Measurements from ENCODE around the gene DLX4. TPM values are rescaled to one million over a fixed set of nuclear protein-coding genes. Genes with fewer than 3 reads are reported as not detected.
A peak's percentile ranks its signal among the peaks of the same experiment; 100 is the strongest.

The DLX4 gene
- total RNA-seq, 4 donors from 2014 or later, result 1.4 to 5.7 (median 3.4) TPM

GRCh38 chr17:49987681-49988441, 18.9 kb downstream of the DLX4 start:
- H3K27me3 ChIP-seq, result peaks cover 58% of the 10 kb centered on the region
- TF ChIP-seq CTCF (IDR thresholded peaks at IDR 0.05) (no peak), POLR2A (IDR thresholded peaks at IDR 0.05) (no peak), EP300 (IDR thresholded peaks at IDR 0.05) (no peak), POLR2AphosphoS5 (IDR thresholded peaks at IDR 0.05) (no peak)
- WGBS, result 11% methylated on average over 17 of the region's 17 CpGs
- DNase-seq (ENCODE audit: low spot score in 2 of 2), result peak in 1 of 2 donors; percentile 69
- H3K4me3 ChIP-seq, result no peak overlapping the region
- peak overlapping the region; percentile 6 for H3K27ac ChIP-seq
- peaks cover 32% of the 10 kb centered on the region for H3K4me1 ChIP-seq
- H3K36me3 ChIP-seq, result no peaks in the 10 kb centered on the region
- no peaks in the 10 kb centered on the region for H3K9me3 ChIP-seq

GRCh38 chr17:49989518-49989880, 20.5 kb downstream of the DLX4 start:
- Histone ChIP-seq H3K4me1 (peaks cover 41% of the 10 kb centered on the region), H3K27ac (no peak overlapping the region), H3K9me3 (no peaks in the 10 kb centered on the region), H3K4me3 (no peak overlapping the region), H3K36me3 (no peaks in the 10 kb centered on the region), H3K27me3 (peaks cover 61% of the 10 kb centered on the region)
- DNase-seq (ENCODE audit: low spot score in 2 of 2), result peak in 1 of 2 donors; percentile 77
- TF ChIP-seq CTCF (IDR thresholded peaks at IDR 0.05), result no peak
- TF ChIP-seq POLR2A (IDR thresholded peaks at IDR 0.05), result no peak
- no peak for TF ChIP-seq EP300 (IDR thresholded peaks at IDR 0.05)
- no peak for TF ChIP-seq POLR2AphosphoS5 (IDR thresholded peaks at IDR 0.05)
- 38% methylated on average over 4 of the region's 4 CpGs for WGBS

GRCh38 chr17:49990331-49990730, 21.3 kb downstream of the DLX4 start:
- Histone ChIP-seq H3K4me1 (peaks cover 46% of the 10 kb centered on the region), H3K9me3 (no peaks in the 10 kb centered on the region), H3K4me3 (no peak overlapping the region), H3K36me3 (no peaks in the 10 kb centered on the region), H3K27ac (no peak overlapping the region), H3K27me3 (peaks cover 67% of the 10 kb centered on the region)
- TF ChIP-seq CTCF (IDR thresholded peaks at IDR 0.05) (no peak), POLR2AphosphoS5 (IDR thresholded peaks at IDR 0.05) (no peak), POLR2A (IDR thresholded peaks at IDR 0.05) (no peak), EP300 (IDR thresholded peaks at IDR 0.05) (no peak)
- DNase-seq (ENCODE audit: low spot score in 2 of 2), result peak in 1 of 2 donors; percentile 31
- WGBS, result 52% methylated on average over 3 of the region's 3 CpGs

GRCh38 chr17:49990921-49991320, 21.9 kb downstream of the DLX4 start:
- Histone ChIP-seq H3K4me3 (no peak overlapping the region), H3K27ac (no peak overlapping the region), H3K36me3 (no peaks in the 10 kb centered on the region), H3K9me3 (no peaks in the 10 kb centered on the region), H3K27me3 (peaks cover 73% of the 10 kb centered on the region), H3K4me1 (peaks cover 52% of the 10 kb centered on the region)
- TF ChIP-seq POLR2A (IDR thresholded peaks at IDR 0.05) (no peak), CTCF (IDR thresholded peaks at IDR 0.05) (no peak), EP300 (IDR thresholded peaks at IDR 0.05) (no peak), POLR2AphosphoS5 (IDR thresholded peaks at IDR 0.05) (no peak)
- DNase-seq (ENCODE audit: low spot score in 2 of 2), result peak in 1 of 2 donors; percentile 44
- WGBS, result 72% methylated on average over 8 of the region's 8 CpGs

- 84% methylated on average over 9 of the region's 14 CpGs for WGBS
These were observed 22.4 kb downstream of the DLX4 start for GRCh38 chr17:49991409-49991808.

More at GRCh38 chr17:49991409-49991808, 22.4 kb downstream of the DLX4 start:
- DNase-seq (ENCODE audit: low spot score in 2 of 2), result peak in 1 of 2 donors; percentile 78
- Histone ChIP-seq H3K27me3 (peaks cover 75% of the 10 kb centered on the region), H3K9me3 (no peaks in the 10 kb centered on the region), H3K36me3 (no peaks in the 10 kb centered on the region), H3K27ac (no peak overlapping the region), H3K4me1 (peaks cover 57% of the 10 kb centered on the region), H3K4me3 (no peak overlapping the region)
- no peak for TF ChIP-seq POLR2A (IDR thresholded peaks at IDR 0.05)
- no peak for TF ChIP-seq CTCF (IDR thresholded peaks at IDR 0.05)
- TF ChIP-seq EP300 (IDR thresholded peaks at IDR 0.05), result no peak
- no peak for TF ChIP-seq POLR2AphosphoS5 (IDR thresholded peaks at IDR 0.05)
